IMR-90 (cell line): ENCODE data around the gene OSBPL3.

Source experiments
- FOS ChIP-seq: fragments of 150-350 bp; IDR thresholded peaks from 2 replicates; pipeline ENCODE4 v1.6.1; 2016; ENCODE audit warnings: low read depth, low read length
- MAZ ChIP-seq: IDR thresholded peaks from 2 replicates; pipeline ENCODE4 v1.6.1; 2012; ENCODE audit warnings: low read depth, mild to moderate bottlenecking, low read length, improper control_type of control experiment, moderate library complexity, borderline replicate concordance
- NFE2L2 ChIP-seq: fragments of 150-350 bp; IDR thresholded peaks from 2 replicates; pipeline ENCODE4 v1.6.1; 2016; ENCODE audit warnings: low read depth, mild to moderate bottlenecking, low read length
- POLR2A ChIP-seq: IDR thresholded peaks from 2 replicates; pipeline ENCODE4 v1.6.1; 2012; ENCODE audit warnings: mild to moderate bottlenecking, low read depth, low read length
- RAD21 ChIP-seq: IDR thresholded peaks from 2 replicates; pipeline ENCODE4 v1.6.1; 2012; ENCODE audit warnings: low read length, improper control_type of control experiment
- RCOR1 ChIP-seq: IDR thresholded peaks from 2 replicates; pipeline ENCODE4 v1.6.1; 2012; ENCODE audit warnings: mild to moderate bottlenecking, low read length, improper control_type of control experiment; ENCODE audit not compliant: insufficient replicate concordance
- RFX5 ChIP-seq: IDR thresholded peaks from 2 replicates; pipeline ENCODE4 v1.8.0; 2012; ENCODE audit warnings: low read depth, mild to moderate bottlenecking, low read length, moderate library complexity
- SMC3 ChIP-seq: fragments of 150-350 bp; IDR thresholded peaks from 2 replicates; pipeline ENCODE4 v1.6.1; 2016; ENCODE audit warnings: low read depth, mild to moderate bottlenecking, antibody characterized with exemption, low read length, moderate library complexity
- TF ChIP-seq, protein P1 (sequence below): conservative IDR thresholded peaks from 2 replicates; pipeline ENCODE4 v1.5.1; 2012; ENCODE audit warnings: mild to moderate bottlenecking, low read depth, low read length, improper control_type of control experiment
- TF ChIP-seq, protein P2 (sequence below): fragments of 150-350 bp; IDR thresholded peaks from 2 replicates; pipeline ENCODE4 v1.6.1; 2016; ENCODE audit warnings: low read depth, mild to moderate bottlenecking, low read length, moderate library complexity, borderline replicate concordance

DNA sequence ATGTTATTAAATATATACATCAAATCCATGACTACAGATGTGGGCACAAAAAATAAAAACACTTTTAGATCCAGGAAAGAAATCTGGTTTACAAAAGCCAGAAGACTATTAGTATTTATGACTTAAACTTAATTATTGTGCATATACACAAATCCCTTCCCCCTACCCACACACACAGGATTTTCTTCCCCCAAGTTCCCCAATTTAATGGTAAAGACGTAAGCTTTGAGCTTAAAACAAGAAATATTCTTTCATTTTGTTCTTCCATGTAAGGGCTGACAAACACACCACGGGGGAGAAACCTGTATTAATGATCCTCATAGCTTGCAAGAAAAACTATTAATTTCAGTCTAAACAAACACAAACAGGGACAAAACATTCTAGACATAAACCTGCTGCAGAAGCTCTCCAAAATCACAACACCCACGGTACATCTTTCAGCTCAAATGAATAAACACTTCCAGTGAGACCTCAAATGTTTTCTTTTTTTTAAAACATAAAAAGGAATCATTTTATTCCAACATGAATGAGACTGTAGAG, 28.5 kb downstream of the OSBPL3 start:
- TF ChIP-seq, protein P1, sequence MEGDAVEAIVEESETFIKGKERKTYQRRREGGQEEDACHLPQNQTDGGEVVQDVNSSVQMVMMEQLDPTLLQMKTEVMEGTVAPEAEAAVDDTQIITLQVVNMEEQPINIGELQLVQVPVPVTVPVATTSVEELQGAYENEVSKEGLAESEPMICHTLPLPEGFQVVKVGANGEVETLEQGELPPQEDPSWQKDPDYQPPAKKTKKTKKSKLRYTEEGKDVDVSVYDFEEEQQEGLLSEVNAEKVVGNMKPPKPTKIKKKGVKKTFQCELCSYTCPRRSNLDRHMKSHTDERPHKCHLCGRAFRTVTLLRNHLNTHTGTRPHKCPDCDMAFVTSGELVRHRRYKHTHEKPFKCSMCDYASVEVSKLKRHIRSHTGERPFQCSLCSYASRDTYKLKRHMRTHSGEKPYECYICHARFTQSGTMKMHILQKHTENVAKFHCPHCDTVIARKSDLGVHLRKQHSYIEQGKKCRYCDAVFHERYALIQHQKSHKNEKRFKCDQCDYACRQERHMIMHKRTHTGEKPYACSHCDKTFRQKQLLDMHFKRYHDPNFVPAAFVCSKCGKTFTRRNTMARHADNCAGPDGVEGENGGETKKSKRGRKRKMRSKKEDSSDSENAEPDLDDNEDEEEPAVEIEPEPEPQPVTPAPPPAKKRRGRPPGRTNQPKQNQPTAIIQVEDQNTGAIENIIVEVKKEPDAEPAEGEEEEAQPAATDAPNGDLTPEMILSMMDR: no peak
- TF ChIP-seq, protein P2, sequence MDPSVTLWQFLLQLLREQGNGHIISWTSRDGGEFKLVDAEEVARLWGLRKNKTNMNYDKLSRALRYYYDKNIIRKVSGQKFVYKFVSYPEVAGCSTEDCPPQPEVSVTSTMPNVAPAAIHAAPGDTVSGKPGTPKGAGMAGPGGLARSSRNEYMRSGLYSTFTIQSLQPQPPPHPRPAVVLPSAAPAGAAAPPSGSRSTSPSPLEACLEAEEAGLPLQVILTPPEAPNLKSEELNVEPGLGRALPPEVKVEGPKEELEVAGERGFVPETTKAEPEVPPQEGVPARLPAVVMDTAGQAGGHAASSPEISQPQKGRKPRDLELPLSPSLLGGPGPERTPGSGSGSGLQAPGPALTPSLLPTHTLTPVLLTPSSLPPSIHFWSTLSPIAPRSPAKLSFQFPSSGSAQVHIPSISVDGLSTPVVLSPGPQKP: no peak
- no peak for TF ChIP-seq POLR2A
- no peak for TF ChIP-seq RAD21
- no peak for TF ChIP-seq RFX5
- TF ChIP-seq MAZ: no peak
- no peak for TF ChIP-seq NFE2L2
- TF ChIP-seq RCOR1: no peak
- no peak for TF ChIP-seq FOS
- no peak for TF ChIP-seq SMC3
